ENCODE results near the gene MCM6.

- TF ChIP-seq, protein P1, sequence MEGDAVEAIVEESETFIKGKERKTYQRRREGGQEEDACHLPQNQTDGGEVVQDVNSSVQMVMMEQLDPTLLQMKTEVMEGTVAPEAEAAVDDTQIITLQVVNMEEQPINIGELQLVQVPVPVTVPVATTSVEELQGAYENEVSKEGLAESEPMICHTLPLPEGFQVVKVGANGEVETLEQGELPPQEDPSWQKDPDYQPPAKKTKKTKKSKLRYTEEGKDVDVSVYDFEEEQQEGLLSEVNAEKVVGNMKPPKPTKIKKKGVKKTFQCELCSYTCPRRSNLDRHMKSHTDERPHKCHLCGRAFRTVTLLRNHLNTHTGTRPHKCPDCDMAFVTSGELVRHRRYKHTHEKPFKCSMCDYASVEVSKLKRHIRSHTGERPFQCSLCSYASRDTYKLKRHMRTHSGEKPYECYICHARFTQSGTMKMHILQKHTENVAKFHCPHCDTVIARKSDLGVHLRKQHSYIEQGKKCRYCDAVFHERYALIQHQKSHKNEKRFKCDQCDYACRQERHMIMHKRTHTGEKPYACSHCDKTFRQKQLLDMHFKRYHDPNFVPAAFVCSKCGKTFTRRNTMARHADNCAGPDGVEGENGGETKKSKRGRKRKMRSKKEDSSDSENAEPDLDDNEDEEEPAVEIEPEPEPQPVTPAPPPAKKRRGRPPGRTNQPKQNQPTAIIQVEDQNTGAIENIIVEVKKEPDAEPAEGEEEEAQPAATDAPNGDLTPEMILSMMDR (IDR thresholded peaks at IDR 0.05): no peak
- TF ChIP-seq EZH2 (IDR thresholded peaks at IDR 0.05) (no peak), EZH2phosphoT487 (IDR thresholded peaks at IDR 0.05) (no peak)
Measured at GRCh38 chr2:135817466-135817865, 58.8 kb downstream of the MCM6 start.

All from neural progenitor cell (in vitro differentiated cells).